ENCODE measurements around the gene PDGFD.

Gene PDGFD

DNA sequence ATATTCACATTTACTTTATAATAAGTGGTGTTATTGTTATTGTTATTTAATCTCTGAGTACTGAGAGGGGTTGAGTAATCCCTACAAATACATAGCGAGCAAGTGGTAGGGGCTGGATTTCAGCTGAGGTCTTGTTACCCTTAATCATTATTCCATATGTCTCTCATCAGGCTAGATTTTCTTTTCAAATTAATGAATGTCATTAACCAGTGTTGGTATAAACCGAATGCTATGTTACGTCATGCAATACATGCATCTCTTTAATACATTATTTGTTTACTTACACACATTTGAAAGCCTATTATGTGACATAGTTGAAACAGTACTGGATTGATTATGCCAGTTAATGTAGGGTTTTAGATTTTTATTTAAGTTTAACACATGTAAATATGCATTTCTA lies 18.9 kb downstream of the PDGFD start:
- no peak for DNase-seq (ENCODE audit: low spot score)

DNA sequence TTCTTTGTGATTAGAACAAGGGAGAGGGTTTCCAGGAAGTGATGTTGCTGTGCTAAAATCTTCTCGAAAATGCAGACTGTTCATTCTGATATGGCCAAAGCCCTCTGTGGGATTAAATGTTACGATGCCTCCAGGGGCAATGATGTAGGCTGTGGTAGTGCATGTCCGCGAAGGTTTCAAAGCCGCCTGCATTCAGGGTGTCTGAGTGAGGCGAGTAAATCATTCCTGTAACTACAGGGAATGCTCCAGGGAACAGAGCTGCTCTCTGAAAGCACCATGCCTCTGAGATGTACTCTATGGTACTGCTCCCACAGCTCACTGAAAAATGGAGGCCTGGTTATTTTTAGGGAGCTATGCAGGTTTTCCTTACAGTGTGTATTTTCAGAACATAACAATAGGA lies 21.2 kb downstream of the PDGFD start:
- DNase-seq (ENCODE audit: low spot score) = no peak

DNA sequence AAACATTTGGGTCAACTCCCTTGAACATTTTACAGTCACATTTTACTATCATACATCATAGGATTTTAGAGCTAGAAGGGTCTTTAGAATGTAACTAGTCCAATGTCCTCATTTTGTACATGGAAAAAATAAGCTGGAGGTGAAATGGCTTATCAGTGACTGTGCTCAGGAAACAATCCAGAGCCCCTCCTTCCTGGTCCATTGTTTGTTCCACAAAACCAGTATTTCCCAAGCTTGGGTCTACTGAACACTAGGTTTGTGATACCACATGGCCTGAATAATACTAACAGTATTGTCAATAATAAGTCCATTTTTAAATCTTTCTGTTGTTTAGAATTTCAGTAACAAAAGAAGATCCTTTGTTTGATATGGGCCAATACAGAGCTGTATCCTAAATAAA lies 27.1 kb downstream of the PDGFD start:
- no peak for DNase-seq (ENCODE audit: low spot score)

DNA sequence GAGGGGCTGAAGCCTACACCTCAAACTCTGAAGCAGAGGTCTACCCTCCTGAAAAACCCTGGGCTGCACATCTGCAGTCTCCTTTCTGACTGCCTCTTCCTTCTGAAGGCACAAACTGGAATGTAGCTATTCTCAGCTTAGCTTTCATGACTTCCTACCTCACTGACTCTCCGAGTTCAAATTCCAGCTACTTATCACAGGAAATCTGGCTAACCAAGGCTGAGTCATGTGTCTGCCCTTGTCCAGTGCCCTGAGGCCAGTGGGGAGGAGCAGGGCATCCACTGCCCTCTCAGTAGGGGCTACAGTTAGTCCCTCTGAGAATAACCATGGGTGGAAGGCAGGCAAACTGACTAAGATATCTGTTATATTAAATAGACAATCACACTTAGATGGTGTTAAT lies 29.2 kb downstream of the PDGFD start:
- DNase-seq (ENCODE audit: low spot score) = peak; percentile 77

DNA sequence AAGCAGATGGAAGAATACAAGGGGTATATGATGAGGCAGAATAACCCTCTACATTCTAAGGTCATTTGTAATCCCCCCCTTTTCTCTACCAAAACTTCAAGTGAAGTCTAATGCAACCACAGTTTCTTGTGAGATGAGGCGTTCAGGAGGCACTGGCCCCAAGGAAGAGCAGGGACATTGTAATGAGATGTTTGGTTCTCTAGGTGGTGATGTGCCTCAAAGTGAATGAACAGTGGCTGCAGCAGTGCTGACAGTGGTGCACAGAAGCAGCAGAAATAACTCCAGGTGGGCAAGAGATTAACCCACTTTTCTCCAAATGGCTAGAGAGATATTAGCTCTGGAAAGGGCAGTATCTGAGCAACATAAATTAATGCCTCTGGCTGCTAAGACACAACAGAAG lies 33.8 kb downstream of the PDGFD start:
- DNase-seq (ENCODE audit: low spot score) = no peak

GRCh38 chr11:104129145-104129544 lies 34.8 kb downstream of the PDGFD start:
- DNase-seq (ENCODE audit: low spot score) = no peak

GRCh38 chr11:104127828-104128227 lies 36.1 kb downstream of the PDGFD start:
- peak; percentile 68 for DNase-seq (ENCODE audit: low spot score)

GRCh38 chr11:104126464-104126863 lies 37.5 kb downstream of the PDGFD start:
- DNase-seq (ENCODE audit: low spot score) = no peak

DNA sequence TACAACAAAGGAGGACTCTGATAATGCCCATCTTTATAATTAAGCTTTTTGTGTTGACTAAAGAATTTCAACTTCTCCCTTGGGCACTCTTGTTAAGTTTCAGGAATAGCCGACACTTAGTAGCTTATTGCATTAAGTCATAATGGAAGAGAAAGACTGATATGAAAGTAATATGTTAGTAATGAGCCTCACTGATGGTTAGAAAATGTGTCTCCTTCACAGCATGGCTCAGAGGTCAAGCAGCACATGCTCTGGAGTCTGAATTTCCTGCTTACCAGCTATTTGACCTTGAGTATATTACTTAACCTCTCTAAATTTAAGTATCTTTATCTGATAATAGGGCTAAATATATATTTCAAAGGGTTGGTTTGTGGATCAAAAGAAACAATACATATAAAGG lies 39.0 kb downstream of the PDGFD start:
- DNase-seq (ENCODE audit: low spot score) = no peak

DNA sequence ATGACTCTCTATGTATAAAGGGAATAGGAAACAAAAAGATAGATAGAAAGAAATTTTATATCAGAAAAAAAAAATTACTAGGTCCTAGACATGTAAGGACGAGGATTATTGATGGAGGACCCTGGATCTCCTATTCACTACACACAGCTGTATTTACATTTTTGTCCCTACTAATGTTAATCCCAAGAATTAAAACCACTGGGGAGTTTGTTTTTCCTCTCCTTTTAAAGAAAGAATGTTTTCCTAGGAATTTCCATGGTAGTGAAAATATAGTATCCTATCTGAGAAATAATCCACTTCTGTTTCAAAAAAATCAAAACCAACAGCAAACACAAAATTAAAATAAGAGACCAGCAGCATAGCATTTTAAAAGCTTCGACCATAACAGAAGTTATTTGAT lies 41.1 kb downstream of the PDGFD start:
- no peak for DNase-seq (ENCODE audit: low spot score)

DNA sequence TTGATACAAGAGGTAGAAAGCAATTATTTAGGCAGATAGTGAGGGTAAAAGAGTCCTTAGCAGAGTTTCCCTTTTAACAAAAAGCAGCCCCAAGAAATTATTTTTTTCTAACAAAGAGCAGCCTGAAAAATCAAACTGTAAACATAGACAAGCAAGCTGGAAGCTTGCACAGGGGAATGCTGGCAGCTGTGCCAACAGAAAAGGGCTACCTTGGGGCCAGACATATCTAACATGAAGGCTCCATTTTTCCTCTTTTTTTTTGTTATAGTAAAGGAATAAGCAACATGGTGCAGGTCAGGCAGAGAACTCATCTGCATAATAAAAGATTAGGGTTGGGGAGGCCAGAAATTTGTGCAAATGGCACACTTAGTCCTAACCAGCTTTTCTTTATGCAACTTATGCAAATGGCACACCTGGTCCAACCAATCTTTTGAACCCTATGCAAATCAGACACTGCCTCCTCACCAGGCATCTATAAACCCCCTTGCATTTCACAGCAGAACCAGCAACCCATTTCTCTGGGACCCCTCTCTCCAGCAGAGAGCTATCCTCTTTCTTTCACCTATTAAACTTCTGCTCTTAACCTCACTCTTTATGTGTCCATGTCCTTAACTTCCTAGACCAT lies 41.8 kb downstream of the PDGFD start:
- no peak for DNase-seq (ENCODE audit: low spot score)

- DNase-seq (ENCODE audit: low spot score) = peak; percentile 39
These were observed 43.3 kb downstream of the PDGFD start for GRCh38 chr11:104120493-104121137.

DNA sequence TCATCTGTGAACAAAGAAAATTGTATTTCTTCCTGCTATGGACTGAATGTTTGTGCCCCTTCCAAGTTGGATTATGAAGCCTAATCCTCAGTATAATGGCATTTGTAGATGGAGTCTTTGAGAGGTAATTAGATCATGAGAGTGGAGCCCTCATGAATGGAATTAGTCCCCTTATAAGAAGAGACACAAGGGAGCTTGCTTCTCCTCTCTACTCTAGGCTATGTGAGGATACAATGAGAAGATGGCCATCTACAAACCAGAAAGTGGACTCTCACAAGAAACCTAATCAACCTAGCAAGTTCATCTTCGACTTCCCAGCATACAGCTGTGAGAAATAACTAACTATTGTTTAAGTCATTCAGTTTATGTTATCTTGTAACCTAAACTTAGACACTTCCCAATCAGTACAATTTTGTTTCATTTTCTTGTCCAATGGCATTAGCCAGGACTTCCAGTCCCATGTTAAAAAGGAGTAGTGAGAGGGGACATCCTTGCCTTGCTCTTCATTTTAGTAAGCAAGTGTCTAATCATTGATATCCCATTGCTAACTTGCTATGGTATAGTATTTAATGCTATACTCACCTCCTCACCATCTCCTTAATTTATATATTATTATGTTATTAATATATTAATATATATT lies 45.7 kb downstream of the PDGFD start:
- DNase-seq (ENCODE audit: low spot score) = no peak

GRCh38 chr11:104113541-104113940 lies 50.4 kb downstream of the PDGFD start:
- DNase-seq (ENCODE audit: low spot score) = no peak

- no peak for DNase-seq (ENCODE audit: low spot score)
These were observed 57.7 kb downstream of the PDGFD start for GRCh38 chr11:104106136-104106754.

- no peak for DNase-seq (ENCODE audit: low spot score)
These were observed 58.8 kb downstream of the PDGFD start for GRCh38 chr11:104105155-104105554.

DNA sequence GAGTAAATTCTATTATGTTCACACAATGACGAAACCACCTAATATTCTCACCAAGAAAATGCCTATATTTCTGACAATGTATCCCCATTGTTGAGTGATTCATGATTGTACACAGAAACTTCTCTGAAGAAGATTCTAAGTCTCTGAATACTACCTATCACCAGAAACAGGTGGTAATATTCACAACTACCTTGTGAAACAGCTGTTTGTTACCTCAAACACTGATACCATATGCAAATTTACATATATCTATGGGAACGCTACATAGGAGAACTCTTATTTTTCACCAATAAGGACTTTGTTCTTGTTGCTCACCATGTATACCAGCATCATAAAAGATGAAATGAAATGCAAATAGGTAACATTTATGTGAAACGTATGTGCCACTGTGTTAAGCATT lies 59.3 kb downstream of the PDGFD start:
- DNase-seq (ENCODE audit: low spot score) = no peak

- no peak for DNase-seq (ENCODE audit: low spot score)
These were observed 59.7 kb downstream of the PDGFD start for GRCh38 chr11:104104201-104104600.

GRCh38 chr11:104098555-104098954 lies 65.4 kb downstream of the PDGFD start:
- no peak for DNase-seq (ENCODE audit: low spot score)

GRCh38 chr11:104098132-104098531 lies 65.8 kb downstream of the PDGFD start:
- DNase-seq (ENCODE audit: low spot score) = no peak

- no peak for DNase-seq (ENCODE audit: low spot score)
These were observed 67.0 kb downstream of the PDGFD start for GRCh38 chr11:104096900-104097299.

- DNase-seq (ENCODE audit: low spot score) = no peak
These were observed 68.2 kb downstream of the PDGFD start for GRCh38 chr11:104095791-104096190.

DNA sequence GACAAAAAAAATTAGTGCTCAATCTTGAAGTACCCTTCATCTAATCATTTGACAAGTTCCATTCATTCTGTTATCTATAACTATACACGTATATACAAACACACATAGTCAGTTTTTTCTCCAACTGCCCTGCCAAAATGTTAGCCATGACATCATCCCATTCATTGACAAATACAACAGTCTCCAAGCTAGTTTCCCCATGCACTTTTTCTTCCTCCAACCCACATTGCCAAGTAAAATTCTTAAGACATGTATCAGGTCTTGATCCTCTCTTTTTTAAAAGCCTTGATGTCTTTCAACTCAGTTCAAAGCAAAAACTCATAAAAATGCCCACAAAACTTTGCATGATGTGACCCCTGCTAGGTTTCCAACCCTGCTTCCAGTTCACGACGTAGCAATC lies 69.4 kb downstream of the PDGFD start:
- DNase-seq (ENCODE audit: low spot score) = no peak
